Osteoblast (primary cell): ENCODE results near the gene IPP. TPM values are rescaled to one million over a fixed set of nuclear protein-coding genes. Genes with fewer than 3 reads are reported as not detected.
"Not testable (repeated sequence)": the region's sequence is repeated elsewhere in the genome, so short reads cannot be mapped to it uniquely, and the experiment has no call there.

Experiments used
- DNase-seq: peaks from one replicate; pipeline ENCODE4 v3.0.0; 2011; ENCODE audit warnings: low spot score, mixed read lengths; ENCODE audit not compliant: insufficient read length; ENCODE audit errors: missing footprints
- H2AFZ ChIP-seq: 2 replicates; pipeline ENCODE4 v1.6.0; 2011; ENCODE audit warnings: mild to moderate bottlenecking, low read length
- H3K27ac ChIP-seq: 2 replicates; pipeline ENCODE4 v1.5.1; 2011; ENCODE audit warnings: mild to moderate bottlenecking, low read depth, low read length, moderate library complexity
- H3K27me3 ChIP-seq: 2 replicates; pipeline ENCODE4 v1.6.0; 2012; ENCODE audit warnings: mild to moderate bottlenecking, control low read depth, inconsistent platforms, low read length, moderate library complexity; ENCODE audit not compliant: insufficient read depth
- H3K36me3 ChIP-seq: 2 replicates; pipeline ENCODE4 v1.5.1; 2011; ENCODE audit warnings: mild to moderate bottlenecking, low read length, control low read depth, moderate library complexity; ENCODE audit not compliant: insufficient read depth
- H3K4me1 ChIP-seq: 2 replicates; pipeline ENCODE4 v1.5.1; 2011; ENCODE audit warnings: mild to moderate bottlenecking, low read length, control low read depth, moderate library complexity; ENCODE audit not compliant: insufficient read depth
- H3K4me2 ChIP-seq: 2 replicates; pipeline ENCODE4 v1.6.0; 2011; ENCODE audit warnings: mild to moderate bottlenecking, low read length; ENCODE audit not compliant: insufficient read depth
- H3K4me3 ChIP-seq: fragments of 200-600 bp; sonication (generic); 3 replicates; pipeline ENCODE4 v1.5.1; 2012; ENCODE audit warnings: mild to moderate bottlenecking, low read length, inconsistent platforms; ENCODE audit not compliant: insufficient read depth
- H3K79me2 ChIP-seq: 2 replicates; pipeline ENCODE4 v1.6.0; 2012; ENCODE audit warnings: mild to moderate bottlenecking, low read length, control low read depth, inconsistent platforms; ENCODE audit not compliant: insufficient read depth
- H3K9me3 ChIP-seq: 2 replicates; pipeline ENCODE4 v1.5.1; 2011; ENCODE audit warnings: low read depth, low read length, control low read depth
- H4K20me1 ChIP-seq: 2 replicates; pipeline ENCODE4 v1.6.0; 2012; ENCODE audit warnings: mild to moderate bottlenecking, low read length, control low read depth; ENCODE audit not compliant: insufficient read depth
- total RNA-seq: library from RNA; depleted of rRNA; stranded (reverse); fragments of >200 nt; gene quantifications from 2 replicates; pipeline ENCODE4 v1.2.3, GENCODE V29; 2012
- TF ChIP-seq, protein P1 (sequence below): IDR thresholded peaks from 2 replicates; pipeline ENCODE4 v1.5.1; 2011; ENCODE audit warnings: mild to moderate bottlenecking, low read depth, low read length, moderate library complexity; ENCODE audit errors: extremely low read depth

The IPP gene
- total RNA-seq, 1 donor = 14.1 TPM

DNA sequence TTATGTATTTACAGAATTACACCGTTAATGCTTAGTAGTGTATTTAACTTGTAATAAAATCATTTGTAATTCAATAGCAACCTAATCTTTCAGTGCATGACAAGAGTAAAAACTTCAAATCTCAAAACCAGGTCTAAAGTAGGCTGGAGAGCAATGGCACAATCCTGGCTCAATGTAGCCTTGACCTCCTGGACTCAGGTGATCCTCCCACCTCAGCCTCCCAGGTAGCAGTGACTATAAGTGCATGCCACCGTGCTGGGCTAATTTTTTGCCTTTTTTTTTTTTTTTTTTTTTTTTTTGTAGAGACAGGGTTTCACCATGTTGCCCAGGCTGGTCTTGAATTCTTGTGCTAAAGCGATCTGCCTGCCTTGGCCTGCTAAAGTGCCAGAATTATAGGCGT is 11.3 kb downstream of the IPP start:
- no peaks in the 10 kb centered on the region for H3K9me3 ChIP-seq
- no peaks in the 10 kb centered on the region for H3K27me3 ChIP-seq
- H3K79me2 ChIP-seq = no peaks in the 10 kb centered on the region
- H3K36me3 ChIP-seq = peaks cover 9% of the 10 kb centered on the region
- H3K4me2 ChIP-seq = no peak overlapping the region
- no peaks in the 10 kb centered on the region for H4K20me1 ChIP-seq
- no peaks in the 10 kb centered on the region for H3K4me1 ChIP-seq
- no peak overlapping the region for H3K4me3 ChIP-seq
- no peak overlapping the region for H2AFZ ChIP-seq
- no peak for DNase-seq
- H3K27ac ChIP-seq = no peak overlapping the region
- TF ChIP-seq, protein P1, sequence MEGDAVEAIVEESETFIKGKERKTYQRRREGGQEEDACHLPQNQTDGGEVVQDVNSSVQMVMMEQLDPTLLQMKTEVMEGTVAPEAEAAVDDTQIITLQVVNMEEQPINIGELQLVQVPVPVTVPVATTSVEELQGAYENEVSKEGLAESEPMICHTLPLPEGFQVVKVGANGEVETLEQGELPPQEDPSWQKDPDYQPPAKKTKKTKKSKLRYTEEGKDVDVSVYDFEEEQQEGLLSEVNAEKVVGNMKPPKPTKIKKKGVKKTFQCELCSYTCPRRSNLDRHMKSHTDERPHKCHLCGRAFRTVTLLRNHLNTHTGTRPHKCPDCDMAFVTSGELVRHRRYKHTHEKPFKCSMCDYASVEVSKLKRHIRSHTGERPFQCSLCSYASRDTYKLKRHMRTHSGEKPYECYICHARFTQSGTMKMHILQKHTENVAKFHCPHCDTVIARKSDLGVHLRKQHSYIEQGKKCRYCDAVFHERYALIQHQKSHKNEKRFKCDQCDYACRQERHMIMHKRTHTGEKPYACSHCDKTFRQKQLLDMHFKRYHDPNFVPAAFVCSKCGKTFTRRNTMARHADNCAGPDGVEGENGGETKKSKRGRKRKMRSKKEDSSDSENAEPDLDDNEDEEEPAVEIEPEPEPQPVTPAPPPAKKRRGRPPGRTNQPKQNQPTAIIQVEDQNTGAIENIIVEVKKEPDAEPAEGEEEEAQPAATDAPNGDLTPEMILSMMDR = no peak

DNA sequence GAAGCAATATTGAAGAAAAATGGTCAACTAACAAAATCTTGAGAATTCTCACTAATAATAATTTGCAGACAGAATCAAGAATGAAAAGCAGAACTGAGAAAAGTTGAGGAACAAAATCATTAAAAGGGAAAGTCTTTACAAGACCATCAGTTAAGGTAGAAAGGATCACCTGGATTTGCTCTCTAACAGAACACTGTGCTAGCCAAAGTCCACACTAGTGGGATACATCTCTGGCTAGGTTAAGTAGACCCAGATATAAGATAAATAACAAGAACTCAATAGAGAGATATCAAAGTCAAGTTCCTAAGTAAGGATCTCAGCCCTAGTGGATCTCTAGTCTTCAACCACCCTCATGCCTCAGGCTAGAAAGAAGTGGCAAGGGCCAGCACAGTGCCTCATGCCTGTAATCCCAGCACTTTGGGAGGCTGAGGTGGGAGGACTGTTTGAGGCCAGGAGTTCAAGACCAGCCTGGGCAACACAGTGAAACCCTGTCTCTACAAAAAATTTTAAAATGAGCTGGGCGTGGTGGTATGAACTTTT is 19.6 kb downstream of the IPP start:
- Histone ChIP-seq H2AFZ (no peak overlapping the region), H3K4me3 (no peak overlapping the region), H3K79me2 (no peaks in the 10 kb centered on the region), H3K4me1 (no peaks in the 10 kb centered on the region), H3K36me3 (peaks cover 4% of the 10 kb centered on the region), H4K20me1 (no peaks in the 10 kb centered on the region), H3K4me2 (no peak overlapping the region), H3K9me3 (no peaks in the 10 kb centered on the region), H3K27ac (no peak overlapping the region), H3K27me3 (no peaks in the 10 kb centered on the region)
- no peak for DNase-seq
- TF ChIP-seq, protein P1 = no peak

DNA sequence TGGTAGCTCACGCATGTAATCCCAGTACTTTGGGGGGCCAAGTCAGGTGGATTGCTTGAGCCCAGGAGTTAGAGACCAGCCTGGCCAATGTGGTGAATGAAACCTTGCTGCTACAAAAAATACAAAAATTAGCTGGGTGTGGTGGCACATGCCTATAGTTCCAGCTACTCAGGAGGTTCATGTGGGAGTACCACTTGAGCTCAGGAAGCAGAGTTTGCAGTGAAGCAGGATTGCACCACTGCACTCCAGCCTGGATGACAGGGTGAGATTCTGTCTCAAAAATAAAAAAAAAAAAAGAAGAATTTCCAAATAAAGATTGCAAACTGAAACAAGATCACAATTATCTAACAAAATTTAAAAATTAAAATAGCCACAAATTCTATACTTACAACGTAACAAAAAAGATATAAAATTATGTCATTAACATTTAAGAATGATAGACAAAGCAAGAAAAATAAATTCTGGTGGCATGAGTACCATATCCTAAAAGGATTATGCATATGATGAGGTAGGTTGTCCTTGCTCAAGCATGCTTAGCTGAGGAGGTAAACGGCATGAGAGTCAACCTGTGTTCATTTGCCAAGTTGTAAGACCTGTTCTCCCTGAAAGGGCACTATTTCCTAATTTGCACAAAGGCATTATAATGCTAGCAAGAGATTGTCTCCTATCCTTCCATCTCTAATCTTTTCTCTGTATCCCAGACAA is 20.2 kb downstream of the IPP start:
- peaks cover 4% of the 10 kb centered on the region for H3K36me3 ChIP-seq
- no peak overlapping the region for H3K4me2 ChIP-seq
- no peaks in the 10 kb centered on the region for H4K20me1 ChIP-seq
- H2AFZ ChIP-seq = no peak overlapping the region
- no peak overlapping the region for H3K4me3 ChIP-seq
- H3K27me3 ChIP-seq = no peaks in the 10 kb centered on the region
- H3K79me2 ChIP-seq = no peaks in the 10 kb centered on the region
- TF ChIP-seq, protein P1 = no peak
- H3K9me3 ChIP-seq = no peaks in the 10 kb centered on the region
- no peaks in the 10 kb centered on the region for H3K4me1 ChIP-seq
- DNase-seq = no peak
- no peak overlapping the region for H3K27ac ChIP-seq

DNA sequence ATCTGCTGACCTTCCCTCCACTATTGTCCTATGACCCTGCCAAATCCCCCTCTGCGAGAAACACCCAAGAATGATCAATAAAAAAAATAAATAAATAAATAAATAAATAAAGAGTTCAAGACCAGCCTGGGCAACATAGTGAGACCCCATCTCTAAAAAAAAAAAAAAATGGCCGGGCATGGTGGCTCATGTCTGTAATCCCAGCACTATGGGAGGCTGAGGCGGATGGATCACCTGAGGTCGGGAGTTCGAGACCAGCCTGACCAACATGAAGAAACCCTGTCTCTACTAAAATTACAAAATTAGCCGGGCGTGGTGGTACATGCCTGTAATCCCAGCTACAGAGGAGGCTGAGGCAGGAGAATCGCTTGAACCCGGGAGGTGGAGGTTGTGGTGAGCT is 24.4 kb downstream of the IPP start:
- H3K36me3 ChIP-seq = not testable (repeated sequence)

More for the DNA sequence above, 24.4 kb downstream of the IPP start:
- not testable (repeated sequence) for DNase-seq, H2AFZ ChIP-seq, H3K9me3 ChIP-seq, H3K79me2 ChIP-seq, H3K4me2 ChIP-seq, H3K4me3 ChIP-seq, H3K27ac ChIP-seq, H4K20me1 ChIP-seq, H3K4me1 ChIP-seq, H3K27me3 ChIP-seq
